Neuronal stem cell (in vitro differentiated cells): ENCODE data around the gene ENTPD2.
A peak's percentile ranks its signal among the peaks of the same experiment; 100 is the strongest.

Source experiments
- DNase-seq: peaks from one replicate; pipeline ENCODE4 v3.0.0-alpha.2; 2013; ENCODE audit warnings: low spot score
- H2AFZ ChIP-seq: one replicate; pipeline ENCODE4 v1.6.1; 2013; ENCODE audit warnings: mild to moderate bottlenecking, low read length, inconsistent platforms
- H2AK5ac ChIP-seq: 2 replicates; pipeline ENCODE4 v1.6.1; 2013; ENCODE audit warnings: low read depth, mild to moderate bottlenecking, inconsistent platforms, low read length, moderate library complexity, mixed read lengths
- H2BK120ac ChIP-seq: 2 replicates; pipeline ENCODE4 v1.6.1; 2013; ENCODE audit warnings: low read depth, mild to moderate bottlenecking, inconsistent platforms, low read length, moderate library complexity, mixed read lengths
- H2BK12ac ChIP-seq: one replicate; pipeline ENCODE4 v1.6.1; 2013; ENCODE audit warnings: low read length, inconsistent platforms
- H2BK15ac ChIP-seq: 2 replicates; pipeline ENCODE4 v1.6.1; 2013; ENCODE audit warnings: mild to moderate bottlenecking, low read length, inconsistent platforms, mixed read lengths
- H2BK5ac ChIP-seq: one replicate; pipeline ENCODE4 v1.6.1; 2013; ENCODE audit warnings: inconsistent platforms, mild to moderate bottlenecking, low read length, moderate library complexity
- H3K14ac ChIP-seq: one replicate; pipeline ENCODE4 v1.6.1; 2013; ENCODE audit warnings: low read length, inconsistent platforms
- H3K18ac ChIP-seq: 2 replicates; pipeline ENCODE4 v1.6.1; 2013; ENCODE audit warnings: low read length, inconsistent platforms
- H3K23ac ChIP-seq: 2 replicates; pipeline ENCODE4 v1.6.1; 2013; ENCODE audit warnings: low read depth, mild to moderate bottlenecking, mixed read lengths, low read length, inconsistent platforms; ENCODE audit not compliant: poor library complexity
- H3K27ac ChIP-seq: replicated peaks from 3 replicates; pipeline ENCODE4 v1.5.1; 2013; ENCODE audit warnings: low read length, inconsistent platforms
- H3K27me3 ChIP-seq, 3 experiments: 2 replicates each; pipeline ENCODE4 v1.6.1; 2013; ENCODE audit warnings: low read length in 3 of 3, mild to moderate bottlenecking in 2 of 3, inconsistent platforms in 1 of 3, low read depth in 1 of 3, mixed read lengths in 1 of 3, moderate library complexity in 1 of 3; ENCODE audit not compliant: control insufficient read depth in 3 of 3, insufficient read depth in 3 of 3
- H3K36me3 ChIP-seq, 2 donors: replicated peaks in 1 of 2; 2 replicates each; pipeline ENCODE4 v1.6.1; 2013; ENCODE audit warnings: low read length in 2 of 2; ENCODE audit not compliant: control insufficient read depth in 2 of 2, insufficient read depth in 2 of 2
- H3K4ac ChIP-seq: 2 replicates; pipeline ENCODE4 v1.6.1; 2013; ENCODE audit warnings: inconsistent platforms, mild to moderate bottlenecking, low read length, moderate library complexity
- H3K4me1 ChIP-seq, 2 donors: 1 replicate in 1 of 2; 2 replicates in 1 of 2; pipeline ENCODE4 v1.6.1; 2013; ENCODE audit warnings: low read length in 2 of 2, low read depth in 1 of 2; ENCODE audit not compliant: control insufficient read depth in 2 of 2, insufficient read depth in 1 of 2
- H3K4me2 ChIP-seq: one replicate; pipeline ENCODE4 v1.6.1; 2013; ENCODE audit warnings: mild to moderate bottlenecking, low read length, inconsistent platforms; ENCODE audit not compliant: insufficient read depth, poor library complexity, severe bottlenecking
- H3K4me3 ChIP-seq, 2 donors: 2 replicates each; pipeline ENCODE4 v1.5.1; 2013; ENCODE audit warnings: low read length in 2 of 2, mild to moderate bottlenecking in 2 of 2, inconsistent platforms in 1 of 2, moderate library complexity in 1 of 2
- H3K79me1 ChIP-seq: one replicate; pipeline ENCODE4 v1.6.1; 2013; ENCODE audit warnings: low read depth, mild to moderate bottlenecking, inconsistent platforms, low read length, moderate library complexity
- H3K9ac ChIP-seq: one replicate; pipeline ENCODE4 v1.6.1; 2013; ENCODE audit warnings: mild to moderate bottlenecking, low read depth, low read length, inconsistent platforms; ENCODE audit not compliant: poor library complexity
- H3K9me3 ChIP-seq, 2 donors: replicated peaks in 1 of 2; 2 replicates each; pipeline versions ENCODE3 to v1.6.1; 2013; ENCODE audit warnings: low read length in 2 of 2, mild to moderate bottlenecking in 2 of 2, inconsistent platforms in 1 of 2, low read depth in 1 of 2, mixed read lengths in 1 of 2, moderate library complexity in 1 of 2; ENCODE audit not compliant: control insufficient read depth in 2 of 2, insufficient read depth in 1 of 2
- H4K8ac ChIP-seq: one replicate; pipeline ENCODE4 v1.6.1; 2013; ENCODE audit warnings: low read depth, mild to moderate bottlenecking, inconsistent platforms, low read length, moderate library complexity
- H4K91ac ChIP-seq: one replicate; pipeline ENCODE4 v1.6.1; 2013; ENCODE audit warnings: low read length, low read depth, mild to moderate bottlenecking, inconsistent platforms; ENCODE audit not compliant: poor library complexity
- WGBS, 2 donors: extraction: QIAGEN DNeasy Blood & Tissue Kit; methylation state at CpG; one replicate each; pipeline ENCODE4 v1.1.7; 2013; ENCODE audit warnings: missing lambda C conversion rate in 2 of 2, mixed read lengths in 1 of 2; ENCODE audit not compliant: insufficient read length in 2 of 2, insufficient replicate concordance in 1 of 2; ENCODE audit errors: extremely low coverage in 2 of 2; 5-methylcytosine and 5-hydroxymethylcytosine counted together

ENTPD2 gene

GRCh38 chr9:137075275-137075775, 21.5 kb upstream of the ENTPD2 start:
- H2BK15ac ChIP-seq, result no peak overlapping the region
- H3K4me2 ChIP-seq, result no peak overlapping the region
- no peak overlapping the region for H2BK5ac ChIP-seq
- DNase-seq, result no peak
- peaks cover 0 to 10% of the 10 kb centered on the region in 2 donors for H3K9me3 ChIP-seq
- H3K4ac ChIP-seq, result no peak overlapping the region
- no peak overlapping the region for H3K23ac ChIP-seq
- peaks cover 29 to 63% (median 52%) of the 10 kb centered on the region in 3 experiments for H3K27me3 ChIP-seq
- WGBS, 2 donors, result no CpG with 5 or more reads among the region's 12 CpGs
- H2AK5ac ChIP-seq, result no peak overlapping the region
- H3K14ac ChIP-seq, result no peak overlapping the region
- no peak overlapping the region for H2BK120ac ChIP-seq
- H3K18ac ChIP-seq, result no peak overlapping the region
- H3K9ac ChIP-seq, result no peak overlapping the region
- H3K79me1 ChIP-seq, result peaks cover 4% of the 10 kb centered on the region
- no peak overlapping the region for H4K91ac ChIP-seq
- H3K4me3 ChIP-seq, result no peak overlapping the region
- no peaks in the 10 kb centered on the region for H3K36me3 ChIP-seq
- no peak overlapping the region for H2AFZ ChIP-seq
- H4K8ac ChIP-seq, result no peak overlapping the region
- H3K4me1 ChIP-seq, result peaks cover 11 to 15% of the 10 kb centered on the region in 2 donors
- H3K27ac ChIP-seq, result no peak overlapping the region
- no peak overlapping the region for H2BK12ac ChIP-seq

GRCh38 chr9:137074657-137075274, 20.9 kb upstream of the ENTPD2 start:
- no peak for DNase-seq
- Histone ChIP-seq H3K4me1 (peaks cover 11 to 15% of the 10 kb centered on the region in 2 donors), H2BK120ac (no peak overlapping the region)

GRCh38 chr9:137073992-137074399, 20.1 kb upstream of the ENTPD2 start:
- H3K4ac ChIP-seq, result no peak overlapping the region
- no peak overlapping the region for H3K4me3 ChIP-seq
- H2BK5ac ChIP-seq, result no peak overlapping the region
- H2BK15ac ChIP-seq, result no peak overlapping the region
- no peak overlapping the region for H4K8ac ChIP-seq
- H2AK5ac ChIP-seq, result no peak overlapping the region
- peak overlapping the region; percentile 24 for H3K9ac ChIP-seq
- peak overlapping the region; percentile 4 for H3K23ac ChIP-seq
- no peak overlapping the region for H3K4me2 ChIP-seq
- no peak overlapping the region for H2BK120ac ChIP-seq
- peak overlapping the region; percentile 1 for H2BK12ac ChIP-seq
- no peak for DNase-seq
- no CpG with 5 or more reads among the region's 8 CpGs for WGBS, 2 donors
- no peaks in the 10 kb centered on the region for H3K36me3 ChIP-seq
- H3K4me1 ChIP-seq, result peaks cover 13 to 16% of the 10 kb centered on the region in 2 donors
- no peak overlapping the region for H3K14ac ChIP-seq
- H2AFZ ChIP-seq, result no peak overlapping the region
- H3K18ac ChIP-seq, result no peak overlapping the region
- peaks cover 0 to 3% of the 10 kb centered on the region in 2 donors for H3K9me3 ChIP-seq
- peaks cover 23 to 50% (median 46%) of the 10 kb centered on the region in 3 experiments for H3K27me3 ChIP-seq
- no peak overlapping the region for H4K91ac ChIP-seq
- no peak overlapping the region for H3K27ac ChIP-seq
- peaks cover 9% of the 10 kb centered on the region for H3K79me1 ChIP-seq

More at GRCh38 chr9:137074657-137075274, 20.9 kb upstream of the ENTPD2 start:
- Histone ChIP-seq H3K9me3 (peaks cover 0 to 9% of the 10 kb centered on the region in 2 donors), H3K27me3 (peaks cover 27 to 58% (median 46%) of the 10 kb centered on the region in 3 experiments), H4K8ac (no peak overlapping the region), H3K4me2 (no peak overlapping the region), H3K36me3 (no peaks in the 10 kb centered on the region), H3K23ac (no peak overlapping the region), H2AFZ (no peak overlapping the region), H2BK15ac (peak overlapping the region; percentile 93), H3K4me3 (peak overlapping the region in 1 of 2 donors; percentile 21), H2BK5ac (no peak overlapping the region), H3K14ac (no peak overlapping the region), H3K79me1 (peaks cover 4% of the 10 kb centered on the region), H2AK5ac (no peak overlapping the region), H2BK12ac (no peak overlapping the region), H3K9ac (peak overlapping the region; percentile 44), H4K91ac (no peak overlapping the region), H3K27ac (no peak overlapping the region), H3K4ac (no peak overlapping the region), H3K18ac (peak overlapping the region; percentile 92)
- WGBS, 2 donors, result no CpG with 5 or more reads among the region's 12 CpGs

- H3K79me1 ChIP-seq, result peaks cover 9% of the 10 kb centered on the region
- H3K27me3 ChIP-seq, result peaks cover 3 to 24% (median 22%) of the 10 kb centered on the region in 3 experiments
- peak overlapping the region; percentile 11 for H4K91ac ChIP-seq
- H3K18ac ChIP-seq, result peak overlapping the region; percentile 95
- peak overlapping the region; percentile 32 for H3K9ac ChIP-seq
- peak overlapping the region in 1 of 2 donors; percentile 75 for H3K4me3 ChIP-seq
- H3K27ac ChIP-seq, result peak overlapping the region; percentile 19
- no peak for DNase-seq
- WGBS, 2 donors, result no CpG with 5 or more reads among the region's 2 CpGs
- H2BK12ac ChIP-seq, result peak overlapping the region; percentile 82
- peak overlapping the region; percentile 34 for H3K23ac ChIP-seq
- peak overlapping the region; percentile 88 for H2AK5ac ChIP-seq
- H2BK15ac ChIP-seq, result peak overlapping the region; percentile 98
- peak overlapping the region; percentile 90 for H2BK5ac ChIP-seq
- peak overlapping the region; percentile 1 for H3K14ac ChIP-seq
- H2BK120ac ChIP-seq, result peak overlapping the region; percentile 35
- peaks cover 0 to 2% of the 10 kb centered on the region in 2 donors for H3K9me3 ChIP-seq
- peaks cover 15% of the 10 kb centered on the region in 2 donors for H3K4me1 ChIP-seq
- peaks cover 0 to 4% of the 10 kb centered on the region in 2 donors for H3K36me3 ChIP-seq
- no peak overlapping the region for H3K4ac ChIP-seq
- H3K4me2 ChIP-seq, result no peak overlapping the region
- H2AFZ ChIP-seq, result peak overlapping the region; percentile 94
- H4K8ac ChIP-seq, result peak overlapping the region; percentile 76
Observed at GRCh38 chr9:137071282-137071681, 17.4 kb upstream of the ENTPD2 start.
